HUES48 (cell line): ENCODE measurements around the gene CFTR.

Source experiments
- H3K27ac ChIP-seq: one replicate; pipeline ENCODE4 v1.7.0; 2013; ENCODE audit warnings: low read depth, low read length, inconsistent platforms
- H3K27me3 ChIP-seq: 2 replicates; pipeline ENCODE4 v1.6.1; 2013; ENCODE audit warnings: mild to moderate bottlenecking, low read length; ENCODE audit not compliant: control insufficient read depth, insufficient read depth
- H3K36me3 ChIP-seq: 2 replicates; pipeline ENCODE4 v1.6.1; 2013; ENCODE audit warnings: low read length; ENCODE audit not compliant: control insufficient read depth, insufficient read depth
- H3K4me1 ChIP-seq: 2 replicates; pipeline ENCODE4 v1.6.1; 2013; ENCODE audit warnings: mild to moderate bottlenecking, low read length; ENCODE audit not compliant: control insufficient read depth, insufficient read depth
- H3K4me3 ChIP-seq: 2 replicates; pipeline ENCODE4 v1.5.1; 2013; ENCODE audit warnings: mild to moderate bottlenecking, low read depth, low read length
- H3K9ac ChIP-seq: 2 replicates; pipeline ENCODE4 v1.6.1; 2013; ENCODE audit warnings: mild to moderate bottlenecking, low read depth, low read length, moderate library complexity
- H3K9me3 ChIP-seq: 2 replicates; pipeline ENCODE4 v1.6.1; 2013; ENCODE audit warnings: low read length; ENCODE audit not compliant: control insufficient read depth, insufficient read depth

The CFTR gene

GRCh38 chr7:117552660-117553059 lies 72.8 kb downstream of the CFTR start:
- H3K9me3 ChIP-seq = no peaks in the 10 kb centered on the region
- H3K4me3 ChIP-seq = no peak overlapping the region
- no peak overlapping the region for H3K27ac ChIP-seq
- no peaks in the 10 kb centered on the region for H3K36me3 ChIP-seq
- H3K27me3 ChIP-seq = no peaks in the 10 kb centered on the region
- no peak overlapping the region for H3K9ac ChIP-seq
- H3K4me1 ChIP-seq = 0 out of 2 replicates have a peak, but pooled peaks cover 1% of the 10 kb centered on the region

- Histone ChIP-seq H3K27me3 (no peaks in the 10 kb centered on the region), H3K9ac (no peak overlapping the region), H3K9me3 (no peaks in the 10 kb centered on the region), H3K4me1 (no peaks in the 10 kb centered on the region), H3K27ac (no peak overlapping the region), H3K4me3 (no peak overlapping the region), H3K36me3 (no peaks in the 10 kb centered on the region)
Measured at GRCh38 chr7:117555260-117555659, 75.4 kb downstream of the CFTR start.

GRCh38 chr7:117559391-117559790 lies 79.6 kb downstream of the CFTR start:
- H3K9ac ChIP-seq = no peak overlapping the region
- H3K36me3 ChIP-seq = no peaks in the 10 kb centered on the region
- H3K27ac ChIP-seq = no peak overlapping the region
- H3K9me3 ChIP-seq = no peaks in the 10 kb centered on the region
- no peaks in the 10 kb centered on the region for H3K4me1 ChIP-seq
- no peaks in the 10 kb centered on the region for H3K27me3 ChIP-seq
- H3K4me3 ChIP-seq = no peak overlapping the region

- Histone ChIP-seq H3K4me1 (no peaks in the 10 kb centered on the region), H3K27ac (no peak overlapping the region), H3K27me3 (no peaks in the 10 kb centered on the region), H3K36me3 (no peaks in the 10 kb centered on the region), H3K9me3 (no peaks in the 10 kb centered on the region), H3K4me3 (no peak overlapping the region), H3K9ac (no peak overlapping the region)
Measured at GRCh38 chr7:117560030-117560429, 80.2 kb downstream of the CFTR start.

GRCh38 chr7:117562759-117563158 lies 82.9 kb downstream of the CFTR start:
- H3K9me3 ChIP-seq = no peaks in the 10 kb centered on the region
- H3K27ac ChIP-seq = no peak overlapping the region
- H3K4me1 ChIP-seq = no peaks in the 10 kb centered on the region
- no peaks in the 10 kb centered on the region for H3K36me3 ChIP-seq
- H3K4me3 ChIP-seq = no peak overlapping the region
- no peak overlapping the region for H3K9ac ChIP-seq
- no peaks in the 10 kb centered on the region for H3K27me3 ChIP-seq

- Histone ChIP-seq H3K9ac (no peak overlapping the region), H3K4me3 (no peak overlapping the region), H3K4me1 (no peaks in the 10 kb centered on the region), H3K36me3 (no peaks in the 10 kb centered on the region), H3K9me3 (no peaks in the 10 kb centered on the region), H3K27ac (no peak overlapping the region), H3K27me3 (no peaks in the 10 kb centered on the region)
Measured at GRCh38 chr7:117564080-117564479, 84.3 kb downstream of the CFTR start.

- Histone ChIP-seq H3K9me3 (no peaks in the 10 kb centered on the region), H3K27me3 (no peaks in the 10 kb centered on the region), H3K4me3 (no peak overlapping the region), H3K36me3 (no peaks in the 10 kb centered on the region), H3K9ac (no peak overlapping the region), H3K27ac (no peak overlapping the region), H3K4me1 (no peaks in the 10 kb centered on the region)
Measured at GRCh38 chr7:117564627-117565026, 84.8 kb downstream of the CFTR start.

- Histone ChIP-seq H3K36me3 (no peaks in the 10 kb centered on the region), H3K9me3 (no peaks in the 10 kb centered on the region), H3K27me3 (no peaks in the 10 kb centered on the region), H3K4me1 (no peaks in the 10 kb centered on the region), H3K9ac (no peak overlapping the region), H3K4me3 (no peak overlapping the region), H3K27ac (no peak overlapping the region)
Measured at GRCh38 chr7:117565226-117565625, 85.4 kb downstream of the CFTR start.

- H3K4me3 ChIP-seq = no peak overlapping the region
- no peak overlapping the region for H3K27ac ChIP-seq
Measured at GRCh38 chr7:117567781-117568180, 88.0 kb downstream of the CFTR start.

GRCh38 chr7:117572856-117573620 lies 93.2 kb downstream of the CFTR start:
- Histone ChIP-seq H3K4me3 (no peak overlapping the region), H3K27ac (no peak overlapping the region), H3K9ac (no peak overlapping the region), H3K9me3 (no peaks in the 10 kb centered on the region), H3K4me1 (no peaks in the 10 kb centered on the region), H3K36me3 (no peaks in the 10 kb centered on the region), H3K27me3 (no peaks in the 10 kb centered on the region)

More at GRCh38 chr7:117567781-117568180, 88.0 kb downstream of the CFTR start:
- Histone ChIP-seq H3K4me1 (no peaks in the 10 kb centered on the region), H3K27me3 (no peaks in the 10 kb centered on the region), H3K9me3 (no peaks in the 10 kb centered on the region), H3K36me3 (no peaks in the 10 kb centered on the region), H3K9ac (no peak overlapping the region)

GRCh38 chr7:117581424-117581823 lies 101.6 kb downstream of the CFTR start:
- Histone ChIP-seq H3K4me1 (0 out of 2 replicates have a peak, but pooled peaks cover 7% of the 10 kb centered on the region), H3K9ac (no peak overlapping the region), H3K36me3 (no peaks in the 10 kb centered on the region), H3K27ac (no peak overlapping the region), H3K27me3 (no peaks in the 10 kb centered on the region), H3K9me3 (no peaks in the 10 kb centered on the region), H3K4me3 (no peak overlapping the region)
